Nephron progenitor cell (in vitro differentiated cells): ENCODE measurements around the gene MMP2.
A peak's percentile ranks its signal among the peaks of the same experiment; 100 is the strongest.

Experiments used
- DNase-seq: peaks from one replicate; pipeline ENCODE4 v3.0.0; 2021
- H3K27ac Mint-ChIP-seq: 2 replicates; pipeline ENCODE4 v1.8.0; 2021; ENCODE audit warnings: mild to moderate bottlenecking, moderate library complexity, mixed read lengths
- H3K27me3 Mint-ChIP-seq: 2 replicates; pipeline ENCODE4 v1.8.0; 2021; ENCODE audit warnings: mild to moderate bottlenecking, low read depth, mixed read lengths; ENCODE audit not compliant: poor library complexity
- H3K36me3 Mint-ChIP-seq: 2 replicates; pipeline ENCODE4 v1.8.0; 2021; ENCODE audit warnings: low read depth, mixed read lengths
- H3K4me1 Mint-ChIP-seq: 2 replicates; pipeline ENCODE4 v1.8.0; 2021; ENCODE audit warnings: mixed read lengths
- H3K4me3 Mint-ChIP-seq: 2 replicates; pipeline ENCODE4 v1.8.0; 2021; ENCODE audit warnings: mild to moderate bottlenecking, moderate library complexity, mixed read lengths
- H3K9me3 Mint-ChIP-seq: 2 replicates; pipeline ENCODE4 v1.8.0; 2021; ENCODE audit warnings: mild to moderate bottlenecking, moderate library complexity, mixed read lengths
- TF ChIP-seq, protein P1 (sequence below): fragments of 200-600 bp; sonication (generic); IDR thresholded peaks from 2 replicates; pipeline ENCODE4 v1.5.0; 2021; ENCODE audit warnings: antibody characterized with exemption

Gene MMP2

DNA sequence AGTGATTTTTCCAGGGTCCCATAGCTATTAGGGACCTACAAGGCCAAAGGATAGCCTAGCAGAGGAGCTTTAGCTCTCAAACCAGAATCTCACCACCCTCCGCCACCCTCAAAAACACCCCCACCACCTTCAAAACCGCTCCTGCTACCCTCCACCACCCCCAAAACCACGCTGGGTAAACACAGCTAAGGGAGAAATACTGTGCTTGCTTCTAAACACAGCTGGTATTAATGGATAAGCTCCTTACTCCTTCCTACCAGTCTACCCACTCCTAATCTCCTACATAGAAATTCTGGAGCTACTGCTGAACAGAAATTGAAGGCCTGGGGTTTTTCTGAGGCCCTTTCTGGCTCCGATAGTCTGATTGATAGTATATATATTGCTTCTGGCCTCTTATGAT lies 27.7 kb downstream of the MMP2 start:
- Mint-ChIP-seq H3K4me1 (peaks cover 30% of the 10 kb centered on the region), H3K36me3 (peaks cover 33% of the 10 kb centered on the region), H3K27me3 (peaks cover 8% of the 10 kb centered on the region), H3K27ac (peak overlapping the region; percentile 72), H3K9me3 (peaks cover 2% of the 10 kb centered on the region), H3K4me3 (no peak overlapping the region)
- DNase-seq: no peak
- TF ChIP-seq, protein P1, sequence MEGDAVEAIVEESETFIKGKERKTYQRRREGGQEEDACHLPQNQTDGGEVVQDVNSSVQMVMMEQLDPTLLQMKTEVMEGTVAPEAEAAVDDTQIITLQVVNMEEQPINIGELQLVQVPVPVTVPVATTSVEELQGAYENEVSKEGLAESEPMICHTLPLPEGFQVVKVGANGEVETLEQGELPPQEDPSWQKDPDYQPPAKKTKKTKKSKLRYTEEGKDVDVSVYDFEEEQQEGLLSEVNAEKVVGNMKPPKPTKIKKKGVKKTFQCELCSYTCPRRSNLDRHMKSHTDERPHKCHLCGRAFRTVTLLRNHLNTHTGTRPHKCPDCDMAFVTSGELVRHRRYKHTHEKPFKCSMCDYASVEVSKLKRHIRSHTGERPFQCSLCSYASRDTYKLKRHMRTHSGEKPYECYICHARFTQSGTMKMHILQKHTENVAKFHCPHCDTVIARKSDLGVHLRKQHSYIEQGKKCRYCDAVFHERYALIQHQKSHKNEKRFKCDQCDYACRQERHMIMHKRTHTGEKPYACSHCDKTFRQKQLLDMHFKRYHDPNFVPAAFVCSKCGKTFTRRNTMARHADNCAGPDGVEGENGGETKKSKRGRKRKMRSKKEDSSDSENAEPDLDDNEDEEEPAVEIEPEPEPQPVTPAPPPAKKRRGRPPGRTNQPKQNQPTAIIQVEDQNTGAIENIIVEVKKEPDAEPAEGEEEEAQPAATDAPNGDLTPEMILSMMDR: no peak

DNA sequence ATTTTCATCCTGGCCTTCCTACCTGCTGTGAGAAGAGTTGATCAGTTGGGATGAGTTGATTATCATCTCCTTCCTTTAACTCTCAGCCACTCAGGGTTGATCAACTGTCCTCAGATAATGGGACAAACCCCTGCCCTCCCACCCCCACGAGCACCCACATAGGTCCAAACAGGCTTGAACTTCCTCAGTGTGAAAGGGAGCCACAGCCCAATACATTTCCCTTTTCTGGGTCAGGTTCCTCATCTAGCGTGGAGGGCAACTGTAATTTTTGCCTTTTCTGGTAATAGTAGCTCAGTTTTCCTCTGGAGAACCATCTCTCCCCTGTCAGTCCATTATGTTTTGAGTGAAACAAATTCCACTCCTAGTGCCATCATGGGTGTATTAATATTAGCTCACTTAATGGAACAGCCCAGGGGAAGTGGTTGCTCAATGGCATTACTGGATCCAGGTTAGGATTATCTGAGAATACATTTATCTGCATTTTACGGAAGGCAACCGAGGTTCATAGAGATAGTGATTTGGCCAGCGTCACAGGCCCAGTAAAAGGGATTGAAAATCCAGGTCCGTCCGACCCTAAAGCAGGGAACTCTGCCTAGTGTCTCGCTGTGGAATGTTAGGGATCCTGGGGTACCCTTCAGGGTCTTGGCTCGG lies 29.4 kb downstream of the MMP2 start:
- peaks cover 19% of the 10 kb centered on the region for H3K9me3 Mint-ChIP-seq
- no peak overlapping the region for H3K27ac Mint-ChIP-seq
- peak overlapping the region; percentile 87 for H3K4me3 Mint-ChIP-seq
- DNase-seq: no peak
- TF ChIP-seq, protein P1: no peak
- H3K4me1 Mint-ChIP-seq: peaks cover 13% of the 10 kb centered on the region
- H3K27me3 Mint-ChIP-seq: peaks cover 10% of the 10 kb centered on the region
- H3K36me3 Mint-ChIP-seq: peaks cover 48% of the 10 kb centered on the region

DNA sequence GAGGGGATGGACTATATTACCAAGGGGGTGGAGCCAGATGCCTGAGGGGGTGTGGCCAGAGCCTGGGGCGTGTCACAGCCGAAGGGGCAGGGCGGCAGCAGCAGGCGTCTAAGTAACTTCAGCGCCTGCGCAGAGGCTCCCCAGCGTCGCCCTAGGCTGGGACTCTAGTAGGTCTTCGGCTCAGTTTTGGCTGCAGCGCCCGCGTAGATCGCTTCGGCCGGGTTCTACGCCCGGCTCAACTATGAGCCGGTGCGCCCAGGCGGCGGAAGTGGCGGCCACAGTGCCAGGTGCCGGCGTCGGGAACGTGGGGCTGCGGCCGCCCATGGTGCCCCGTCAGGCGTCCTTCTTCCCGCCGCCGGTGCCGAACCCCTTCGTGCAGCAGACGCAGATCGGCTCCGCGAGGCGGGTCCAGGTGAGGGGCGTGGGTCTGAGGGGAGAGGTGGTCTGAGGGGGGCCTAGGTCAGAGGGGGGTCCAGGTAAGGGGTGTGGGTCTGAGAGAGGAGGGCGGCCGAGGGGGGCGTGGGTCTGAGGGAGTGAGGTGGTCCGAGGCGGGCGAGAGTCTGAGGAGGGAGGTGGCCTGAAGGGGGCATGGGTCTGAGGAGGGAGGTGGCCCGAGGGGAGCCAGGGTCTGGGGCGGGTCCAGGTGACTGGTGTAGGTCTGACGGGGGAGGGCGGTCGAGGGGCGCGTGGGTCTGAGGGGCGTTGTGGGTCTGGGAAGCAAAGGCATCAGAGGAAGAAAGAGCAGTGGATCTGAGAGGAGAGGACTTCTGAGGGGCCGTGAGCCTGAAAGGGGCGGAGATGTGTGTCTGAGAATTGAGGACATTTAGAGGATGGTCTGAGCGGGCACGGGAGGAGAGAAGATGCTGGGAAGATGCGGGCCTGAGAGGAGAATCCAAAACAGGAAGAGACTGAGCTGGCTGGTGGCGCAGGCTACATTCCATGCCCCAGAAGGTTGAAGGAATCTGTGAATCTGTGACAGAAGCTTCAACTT lies 30.2 kb downstream of the MMP2 start, which contains the start of gene LPCAT2:
LPCAT2 (plus strand) TSS at position 132 of the 991 bp plus-strand sequence; CDS start at position 242, 110 bp downstream.
- Mint-ChIP-seq H3K4me3 (peak within 1 kb of the TSS; percentile 87), H3K27ac (no peak within 1 kb of the TSS), H3K36me3 (peaks cover 39% of the 10 kb centered on the region), H3K9me3 (peaks cover 22% of the 10 kb centered on the region), H3K4me1 (peaks cover 9% of the 10 kb centered on the region), H3K27me3 (peaks cover 10% of the 10 kb centered on the region)
- DNase-seq: peak; percentile 92
- TF ChIP-seq, protein P1: no peak

DNA sequence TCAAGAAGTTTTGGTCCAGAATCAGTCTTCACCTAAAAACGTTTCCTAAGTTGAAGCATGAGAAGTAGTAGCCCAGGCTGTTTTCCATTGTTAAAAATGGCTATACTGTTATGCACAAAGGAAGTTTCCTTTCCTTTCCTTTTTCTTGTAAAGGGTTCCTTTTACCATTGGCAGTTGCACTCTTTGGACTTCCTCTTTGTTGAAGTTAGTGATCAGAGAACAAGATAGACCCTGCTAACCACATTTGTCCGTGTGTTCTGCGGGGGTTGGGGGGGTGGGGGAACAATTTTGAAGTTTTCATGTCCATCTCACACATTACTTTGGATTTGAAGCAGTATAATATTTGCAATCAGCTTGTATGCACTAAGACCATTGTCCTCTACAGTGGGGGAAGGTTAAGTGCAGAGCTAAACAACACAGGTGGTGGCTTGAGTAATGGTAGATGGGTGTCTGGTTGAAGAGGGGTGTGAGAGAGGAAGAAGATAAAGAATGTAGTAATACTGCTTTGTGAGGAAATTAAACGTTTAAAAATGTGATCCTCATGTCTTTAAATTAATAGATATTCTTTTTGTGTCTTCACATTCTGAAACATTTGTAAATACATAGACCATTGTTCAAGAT lies 31.3 kb downstream of the MMP2 start:
- Mint-ChIP-seq H3K36me3 (peaks cover 38% of the 10 kb centered on the region), H3K9me3 (peaks cover 31% of the 10 kb centered on the region), H3K27ac (no peak overlapping the region), H3K4me3 (peak overlapping the region; percentile 87), H3K4me1 (peaks cover 9% of the 10 kb centered on the region), H3K27me3 (peaks cover 10% of the 10 kb centered on the region)
- DNase-seq: no peak
- TF ChIP-seq, protein P1: no peak

DNA sequence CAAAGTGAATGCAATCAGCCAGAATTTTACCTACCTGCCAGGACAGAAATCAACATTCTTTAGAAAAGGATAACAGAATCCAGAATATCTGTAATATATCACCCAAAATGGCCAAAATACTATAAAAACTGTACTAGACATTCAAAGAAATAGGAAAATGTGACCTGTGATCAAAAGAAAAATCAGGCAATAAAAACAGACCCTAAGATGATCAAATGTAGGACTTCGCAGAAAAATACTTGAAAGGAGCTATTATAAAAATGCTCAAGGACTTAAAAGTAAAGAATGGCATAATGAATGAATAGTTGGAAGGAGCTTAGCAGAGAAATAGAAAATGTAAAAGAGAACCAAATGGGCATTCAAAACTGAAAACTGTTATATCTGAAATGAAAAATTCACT lies 33.9 kb downstream of the MMP2 start:
- Mint-ChIP-seq H3K4me1 (peaks cover 9% of the 10 kb centered on the region), H3K27me3 (peaks cover 10% of the 10 kb centered on the region), H3K4me3 (no peak overlapping the region), H3K36me3 (peaks cover 31% of the 10 kb centered on the region), H3K27ac (no peak overlapping the region), H3K9me3 (peaks cover 52% of the 10 kb centered on the region)
- no peak for DNase-seq
- TF ChIP-seq, protein P1: no peak
